ENCODE results near the gene CKAP5. TPM values are rescaled to one million over a fixed set of nuclear protein-coding genes. Genes with fewer than 3 reads are reported as not detected.

CKAP5 gene
- polyA plus RNA-seq, result 10 to 100 TPM in 2 of 4 donors, 1 to 10 TPM in 2; 6.2 to 46.6 (median 17.8) TPM
- long read RNA-seq, donor 1, partial matches to known transcripts, result 9 of 9 reads
- long read RNA-seq, donor 1, other reads (novel, unspliced or antisense), result 0 of 9 reads
- long read RNA-seq, donor 2, result 0 reads
- long read RNA-seq, donor 3, result 0 reads
- long read RNA-seq, donor 4, result 0 reads
- long read RNA-seq, donor 5, result 0 reads
- long read RNA-seq, donor 6, partial matches to known transcripts, result 0 of 1 reads
- long read RNA-seq, donor 6, other reads (novel, unspliced or antisense), result 0 of 1 reads
- long read RNA-seq, donor 7, result 0 reads
- long read RNA-seq, donor 8, result 0 reads
- long read RNA-seq, donor 9, result 0 reads
- long read RNA-seq, donor 10, full-length matches to known transcripts, result 1 of 7 reads
- long read RNA-seq, donor 10, partial matches to known transcripts, result 6 of 7 reads
- long read RNA-seq, donor 10, other reads (novel, unspliced or antisense), result 0 of 7 reads

- peak within 1 kb of the TSS; percentile 78 to 91 (median 78) for H3K4me3 ChIP-seq (ENCODE audit: low read depth in 1 of 3, low read length in 3 of 3)
- WGBS, 3 donors, result 0% methylated on average over 69 to 83 of the region's 83 CpGs
- DNase-seq, result peak; percentile 92 to 97
- H3K4me1 ChIP-seq (ENCODE audit: control insufficient read depth in 3 of 3, insufficient read depth in 2 of 3, low read depth in 1 of 3, low read length in 2 of 3), result peaks cover 0 to 7% (median 2%) of the 10 kb centered on the region in 3 donors
- peaks cover 0 to 3% (median 2%) of the 10 kb centered on the region in 3 donors for H3K36me3 ChIP-seq (ENCODE audit: control insufficient read depth in 3 of 3, insufficient read depth in 2 of 3, low read depth in 1 of 3, low read length in 3 of 3)
- FAIRE-seq, result no peak
- H3K27ac ChIP-seq (ENCODE audit: low read depth in 1 of 3, low read length in 2 of 3), result peak within 1 kb of the TSS; percentile 58 to 82 (median 82)
- H3K9me3 ChIP-seq (ENCODE audit: control insufficient read depth in 2 of 2, insufficient read depth in 1 of 2, low read depth in 1 of 2, low read length in 1 of 2), result no peaks in the 10 kb centered on the region
- no peaks in the 10 kb centered on the region for H3K27me3 ChIP-seq (ENCODE audit: control insufficient read depth in 3 of 3, insufficient read depth in 3 of 3, low read length in 3 of 3)
Measured at GRCh38 chr11:46845740-46846509, at the start of gene CKAP5. TSS of gene CKAP5 (minus strand) at chr11:46846280. CDS start at chr11:46821231, 25,049 bp downstream.

GRCh38 chr11:46895821-46896220, 49.7 kb upstream of the CKAP5 start:
- Histone ChIP-seq H3K4me3 (ENCODE audit: low read depth in 1 of 3, low read length in 3 of 3) (no peak overlapping the region), H3K4me1 (ENCODE audit: control insufficient read depth in 3 of 3, insufficient read depth in 2 of 3, low read depth in 1 of 3, low read length in 2 of 3) (no peaks in the 10 kb centered on the region), H3K9me3 (ENCODE audit: control insufficient read depth in 2 of 2, insufficient read depth in 1 of 2, low read depth in 1 of 2, low read length in 1 of 2) (no peaks in the 10 kb centered on the region), H3K36me3 (ENCODE audit: control insufficient read depth in 3 of 3, insufficient read depth in 2 of 3, low read depth in 1 of 3, low read length in 3 of 3) (peaks cover 0 to 55% (median 2%) of the 10 kb centered on the region in 3 donors), H3K27me3 (ENCODE audit: control insufficient read depth in 3 of 3, insufficient read depth in 3 of 3, low read length in 3 of 3) (no peaks in the 10 kb centered on the region), H3K27ac (ENCODE audit: low read depth in 1 of 3, low read length in 2 of 3) (no peak overlapping the region)
- WGBS, 3 donors, result 78 to 87% (median 83%) methylated on average over 10 of the region's 10 CpGs
- FAIRE-seq, result no peak
- DNase-seq, result no peak

GRCh38 chr11:46894961-46895360, 48.9 kb upstream of the CKAP5 start:
- Histone ChIP-seq H3K4me1 (ENCODE audit: control insufficient read depth in 3 of 3, insufficient read depth in 2 of 3, low read depth in 1 of 3, low read length in 2 of 3) (no peaks in the 10 kb centered on the region), H3K4me3 (ENCODE audit: low read depth in 1 of 3, low read length in 3 of 3) (no peak overlapping the region), H3K27me3 (ENCODE audit: control insufficient read depth in 3 of 3, insufficient read depth in 3 of 3, low read length in 3 of 3) (no peaks in the 10 kb centered on the region), H3K27ac (ENCODE audit: low read depth in 1 of 3, low read length in 2 of 3) (no peak overlapping the region), H3K9me3 (ENCODE audit: control insufficient read depth in 2 of 2, insufficient read depth in 1 of 2, low read depth in 1 of 2, low read length in 1 of 2) (no peaks in the 10 kb centered on the region), H3K36me3 (ENCODE audit: control insufficient read depth in 3 of 3, insufficient read depth in 2 of 3, low read depth in 1 of 3, low read length in 3 of 3) (peaks cover 0 to 54% (median 2%) of the 10 kb centered on the region in 3 donors)
- FAIRE-seq (no peak), DNase-seq (no peak)
- WGBS, 3 donors, result 91 to 93% (median 93%) methylated on average over 10 of the region's 10 CpGs

- WGBS, 3 donors, result 93 to 96% (median 95%) methylated on average over 16 of the region's 16 CpGs
- DNase-seq, result no peak
Measured at GRCh38 chr11:46894506-46894905, 48.4 kb upstream of the CKAP5 start.

GRCh38 chr11:46892838-46893237, 46.8 kb upstream of the CKAP5 start:
- H3K4me1 ChIP-seq (ENCODE audit: control insufficient read depth in 3 of 3, insufficient read depth in 2 of 3, low read depth in 1 of 3, low read length in 2 of 3), result no peaks in the 10 kb centered on the region
- no peak for DNase-seq
- H3K27me3 ChIP-seq (ENCODE audit: control insufficient read depth in 3 of 3, insufficient read depth in 3 of 3, low read length in 3 of 3), result no peaks in the 10 kb centered on the region
- H3K27ac ChIP-seq (ENCODE audit: low read depth in 1 of 3, low read length in 2 of 3), result no peak overlapping the region
- peaks cover 0 to 47% (median 4%) of the 10 kb centered on the region in 3 donors for H3K36me3 ChIP-seq (ENCODE audit: control insufficient read depth in 3 of 3, insufficient read depth in 2 of 3, low read depth in 1 of 3, low read length in 3 of 3)
- WGBS, 3 donors, result 90 to 96% (median 90%) methylated on average over 9 of the region's 9 CpGs
- no peak overlapping the region for H3K4me3 ChIP-seq (ENCODE audit: low read depth in 1 of 3, low read length in 3 of 3)
- no peaks in the 10 kb centered on the region for H3K9me3 ChIP-seq (ENCODE audit: control insufficient read depth in 2 of 2, insufficient read depth in 1 of 2, low read depth in 1 of 2, low read length in 1 of 2)
- FAIRE-seq, result no peak

More at GRCh38 chr11:46894506-46894905, 48.4 kb upstream of the CKAP5 start:
- no peaks in the 10 kb centered on the region for H3K9me3 ChIP-seq (ENCODE audit: control insufficient read depth in 2 of 2, insufficient read depth in 1 of 2, low read depth in 1 of 2, low read length in 1 of 2)
- H3K4me1 ChIP-seq (ENCODE audit: control insufficient read depth in 3 of 3, insufficient read depth in 2 of 3, low read depth in 1 of 3, low read length in 2 of 3), result no peaks in the 10 kb centered on the region
- no peak overlapping the region for H3K4me3 ChIP-seq (ENCODE audit: low read depth in 1 of 3, low read length in 3 of 3)
- peaks cover 0 to 53% (median 2%) of the 10 kb centered on the region in 3 donors for H3K36me3 ChIP-seq (ENCODE audit: control insufficient read depth in 3 of 3, insufficient read depth in 2 of 3, low read depth in 1 of 3, low read length in 3 of 3)
- no peak for FAIRE-seq
- no peak overlapping the region for H3K27ac ChIP-seq (ENCODE audit: low read depth in 1 of 3, low read length in 2 of 3)
- no peaks in the 10 kb centered on the region for H3K27me3 ChIP-seq (ENCODE audit: control insufficient read depth in 3 of 3, insufficient read depth in 3 of 3, low read length in 3 of 3)

- peaks cover 0 to 49% (median 4%) of the 10 kb centered on the region in 3 donors for H3K36me3 ChIP-seq (ENCODE audit: control insufficient read depth in 3 of 3, insufficient read depth in 2 of 3, low read depth in 1 of 3, low read length in 3 of 3)
- H3K4me1 ChIP-seq (ENCODE audit: control insufficient read depth in 3 of 3, insufficient read depth in 2 of 3, low read depth in 1 of 3, low read length in 2 of 3), result no peaks in the 10 kb centered on the region
- H3K9me3 ChIP-seq (ENCODE audit: control insufficient read depth in 2 of 2, insufficient read depth in 1 of 2, low read depth in 1 of 2, low read length in 1 of 2), result no peaks in the 10 kb centered on the region
- no peak for FAIRE-seq
- H3K27ac ChIP-seq (ENCODE audit: low read depth in 1 of 3, low read length in 2 of 3), result no peak overlapping the region
- no peak for DNase-seq
- no peak overlapping the region for H3K4me3 ChIP-seq (ENCODE audit: low read depth in 1 of 3, low read length in 3 of 3)
- no peaks in the 10 kb centered on the region for H3K27me3 ChIP-seq (ENCODE audit: control insufficient read depth in 3 of 3, insufficient read depth in 3 of 3, low read length in 3 of 3)
- 80 to 94% (median 90%) methylated on average over 2 of the region's 2 CpGs for WGBS, 3 donors
Measured at GRCh38 chr11:46892109-46892508, 46.0 kb upstream of the CKAP5 start.

GRCh38 chr11:46890665-46891064, 44.6 kb upstream of the CKAP5 start:
- Histone ChIP-seq H3K27me3 (ENCODE audit: control insufficient read depth in 3 of 3, insufficient read depth in 3 of 3, low read length in 3 of 3) (no peaks in the 10 kb centered on the region), H3K4me3 (ENCODE audit: low read depth in 1 of 3, low read length in 3 of 3) (no peak overlapping the region), H3K9me3 (ENCODE audit: control insufficient read depth in 2 of 2, insufficient read depth in 1 of 2, low read depth in 1 of 2, low read length in 1 of 2) (no peaks in the 10 kb centered on the region), H3K36me3 (ENCODE audit: control insufficient read depth in 3 of 3, insufficient read depth in 2 of 3, low read depth in 1 of 3, low read length in 3 of 3) (peaks cover 0 to 45% (median 4%) of the 10 kb centered on the region in 3 donors), H3K4me1 (ENCODE audit: control insufficient read depth in 3 of 3, insufficient read depth in 2 of 3, low read depth in 1 of 3, low read length in 2 of 3) (no peaks in the 10 kb centered on the region), H3K27ac (ENCODE audit: low read depth in 1 of 3, low read length in 2 of 3) (no peak overlapping the region)
- DNase-seq (no peak), FAIRE-seq (no peak)
- WGBS, 3 donors, result 90 to 97% (median 93%) methylated on average over 2 of the region's 2 CpGs

- Histone ChIP-seq H3K9me3 (ENCODE audit: control insufficient read depth in 2 of 2, insufficient read depth in 1 of 2, low read depth in 1 of 2, low read length in 1 of 2) (no peaks in the 10 kb centered on the region), H3K27me3 (ENCODE audit: control insufficient read depth in 3 of 3, insufficient read depth in 3 of 3, low read length in 3 of 3) (no peaks in the 10 kb centered on the region), H3K36me3 (ENCODE audit: control insufficient read depth in 3 of 3, insufficient read depth in 2 of 3, low read depth in 1 of 3, low read length in 3 of 3) (peaks cover 0 to 38% (median 3%) of the 10 kb centered on the region in 3 donors), H3K27ac (ENCODE audit: low read depth in 1 of 3, low read length in 2 of 3) (no peak overlapping the region), H3K4me1 (ENCODE audit: control insufficient read depth in 3 of 3, insufficient read depth in 2 of 3, low read depth in 1 of 3, low read length in 2 of 3) (no peaks in the 10 kb centered on the region), H3K4me3 (ENCODE audit: low read depth in 1 of 3, low read length in 3 of 3) (no peak overlapping the region)
- WGBS, 3 donors, result 66 to 69% (median 68%) methylated on average over 23 of the region's 23 CpGs
- FAIRE-seq (no peak), DNase-seq (peak; percentile 74 to 77)
Measured at GRCh38 chr11:46889689-46890475, 43.8 kb upstream of the CKAP5 start.

All from small intestine (tissue), 16 donors.